ENCODE measurements around the gene TPO. TPM values are rescaled to one million over a fixed set of nuclear protein-coding genes. Genes with fewer than 3 reads are reported as not detected.
"Not testable (repeated sequence)": the region's sequence is repeated elsewhere in the genome, so short reads cannot be mapped to it uniquely, and the experiment has no call there.

TPO gene
- total RNA-seq, 4 donors from 2014 or later, result 0.93 to 4.6 (median 1.3) TPM

GRCh38 chr2:1487758-1488157 is 74.5 kb downstream of the TPO start:
- no peaks in the 10 kb centered on the region for H3K27me3 ChIP-seq
- WGBS, result 84% methylated on average over 9 of the region's 9 CpGs
- H3K4me3 ChIP-seq, result no peak overlapping the region
- no peak overlapping the region for H3K27ac ChIP-seq
- H3K4me1 ChIP-seq, result no peaks in the 10 kb centered on the region
- TF ChIP-seq POLR2A (IDR thresholded peaks at IDR 0.05) (no peak), EP300 (IDR thresholded peaks at IDR 0.05) (no peak), CTCF (IDR thresholded peaks at IDR 0.05) (no peak), POLR2AphosphoS5 (IDR thresholded peaks at IDR 0.05) (no peak)
- no peaks in the 10 kb centered on the region for H3K9me3 ChIP-seq
- H3K36me3 ChIP-seq, result no peaks in the 10 kb centered on the region
- DNase-seq (ENCODE audit: low spot score in 2 of 2), result peak; percentile 46 to 53

- H3K27ac ChIP-seq, result no peak overlapping the region
- no peak overlapping the region for H3K4me3 ChIP-seq
- H3K9me3 ChIP-seq, result no peaks in the 10 kb centered on the region
- no peak for TF ChIP-seq CTCF (IDR thresholded peaks at IDR 0.05)
- TF ChIP-seq POLR2AphosphoS5 (IDR thresholded peaks at IDR 0.05), result no peak
- no peaks in the 10 kb centered on the region for H3K36me3 ChIP-seq
- WGBS, result 90% methylated on average over 11 of the region's 11 CpGs
- DNase-seq (ENCODE audit: low spot score in 2 of 2), result no peak
- no peaks in the 10 kb centered on the region for H3K27me3 ChIP-seq
- H3K4me1 ChIP-seq, result no peaks in the 10 kb centered on the region
These were observed 75.0 kb downstream of the TPO start for GRCh38 chr2:1488181-1488671.

- Histone ChIP-seq H3K9me3 (no peaks in the 10 kb centered on the region), H3K36me3 (no peaks in the 10 kb centered on the region), H3K27ac (no peak overlapping the region), H3K4me3 (no peak overlapping the region), H3K27me3 (no peaks in the 10 kb centered on the region), H3K4me1 (no peaks in the 10 kb centered on the region)
- 79% methylated on average over 6 of the region's 6 CpGs for WGBS
- TF ChIP-seq POLR2AphosphoS5 (IDR thresholded peaks at IDR 0.05) (no peak), EP300 (IDR thresholded peaks at IDR 0.05) (no peak), CTCF (IDR thresholded peaks at IDR 0.05) (no peak), POLR2A (IDR thresholded peaks at IDR 0.05) (no peak)
- DNase-seq (ENCODE audit: low spot score in 2 of 2), result peak in 1 of 2 donors; percentile 47
These were observed 75.6 kb downstream of the TPO start for GRCh38 chr2:1488851-1489250.

- DNase-seq (ENCODE audit: low spot score in 2 of 2), result peak; percentile 33 to 59
- 96% methylated on average over 9 of the region's 9 CpGs for WGBS
- H3K27ac ChIP-seq, result no peak overlapping the region
These were observed 76.2 kb downstream of the TPO start for GRCh38 chr2:1489486-1489885.

GRCh38 chr2:1490381-1490780 is 77.1 kb downstream of the TPO start:
- not testable (repeated sequence) for H3K4me1 ChIP-seq, H3K4me3 ChIP-seq, H3K27ac ChIP-seq, H3K27me3 ChIP-seq, H3K36me3 ChIP-seq, H3K9me3 ChIP-seq
- peak; percentile 38 to 47 for DNase-seq (ENCODE audit: low spot score in 2 of 2)
- 82% methylated on average over 12 of the region's 16 CpGs for WGBS

More at GRCh38 chr2:1489486-1489885, 76.2 kb downstream of the TPO start:
- H3K27me3 ChIP-seq, result no peaks in the 10 kb centered on the region
- no peaks in the 10 kb centered on the region for H3K9me3 ChIP-seq
- H3K4me1 ChIP-seq, result no peaks in the 10 kb centered on the region
- no peaks in the 10 kb centered on the region for H3K36me3 ChIP-seq
- TF ChIP-seq POLR2AphosphoS5 (IDR thresholded peaks at IDR 0.05) (no peak), EP300 (IDR thresholded peaks at IDR 0.05) (no peak), CTCF (IDR thresholded peaks at IDR 0.05) (no peak), POLR2A (IDR thresholded peaks at IDR 0.05) (no peak)
- no peak overlapping the region for H3K4me3 ChIP-seq

GRCh38 chr2:1491751-1492150 is 78.5 kb downstream of the TPO start:
- Histone ChIP-seq H3K4me3 (no peak overlapping the region), H3K36me3 (no peaks in the 10 kb centered on the region), H3K27ac (no peak overlapping the region), H3K4me1 (no peaks in the 10 kb centered on the region), H3K9me3 (no peaks in the 10 kb centered on the region), H3K27me3 (peaks cover 6% of the 10 kb centered on the region)
- TF ChIP-seq EP300 (IDR thresholded peaks at IDR 0.05), result no peak
- WGBS, result 65% methylated on average over 8 of the region's 8 CpGs
- peak; percentile 20 to 75 for DNase-seq (ENCODE audit: low spot score in 2 of 2)

GRCh38 chr2:1492231-1492630 is 79.0 kb downstream of the TPO start:
- not testable (repeated sequence) for H3K27me3 ChIP-seq, H3K4me1 ChIP-seq, H3K27ac ChIP-seq, H3K36me3 ChIP-seq, H3K4me3 ChIP-seq, H3K9me3 ChIP-seq
- 92% methylated on average over 9 of the region's 9 CpGs for WGBS
- DNase-seq (ENCODE audit: low spot score in 2 of 2), result peak in 1 of 2 donors; percentile 21

Measured in suprapubic skin (tissue), 4 donors.